ENCODE results near the gene GPR150.

Gene GPR150

DNA sequence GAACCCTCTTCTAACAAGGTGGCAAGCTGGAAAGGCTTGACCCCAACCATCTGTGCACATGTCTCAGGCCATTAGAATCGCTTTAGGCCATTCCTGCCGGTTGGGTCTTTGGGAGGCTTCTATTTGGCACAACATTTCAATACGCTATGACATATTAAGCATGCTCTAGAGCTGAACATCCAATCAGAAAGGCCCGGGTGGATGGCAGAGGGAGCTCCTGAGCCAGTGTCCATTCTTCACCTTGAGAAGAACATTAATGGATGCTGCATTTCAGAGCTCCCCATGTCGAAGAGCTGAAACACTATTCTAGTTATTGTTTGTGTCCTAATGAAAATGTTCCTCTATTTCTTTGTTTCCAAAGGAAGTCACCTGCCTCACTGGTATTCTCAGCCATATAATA lies 50.1 kb downstream of the GPR150 start:
- Histone ChIP-seq H3K79me2 (ENCODE audit: control insufficient read depth, insufficient read depth, low read length, poor library complexity) (no peaks in the 10 kb centered on the region), H2BK12ac (ENCODE audit: low read length) (peak overlapping the region; percentile 25), H2AFZ (ENCODE audit: insufficient read depth, low read length, poor library complexity) (no peak overlapping the region), H2BK5ac (ENCODE audit: low read depth, low read length, poor library complexity) (no peak overlapping the region), H2AK5ac (ENCODE audit: low read length) (no peak overlapping the region), H3K9me3 (ENCODE audit: insufficient read depth, low read depth, low read length) (no peaks in the 10 kb centered on the region), H3K27ac (ENCODE audit: low read depth, low read length) (no peak overlapping the region), H3K4ac (ENCODE audit: low read depth, low read length) (no peak overlapping the region), H3K18ac (ENCODE audit: low read length) (peak overlapping the region; percentile 17), H3K14ac (ENCODE audit: low read length) (peak overlapping the region; percentile 17), H3K36me3 (ENCODE audit: control insufficient read depth in 1 of 2, insufficient read depth in 2 of 2, low read length in 2 of 2) (no peaks in the 10 kb centered on the region), H3K4me2 (ENCODE audit: low read length) (no peak overlapping the region), H4K8ac (ENCODE audit: low read depth, low read length) (peak overlapping the region; percentile 2), H4K91ac (ENCODE audit: low read depth, low read length) (peak overlapping the region; percentile 20), H3K27me3 (ENCODE audit: insufficient read depth, low read length) (no peaks in the 10 kb centered on the region), H2BK120ac (ENCODE audit: insufficient read depth, low read length, poor library complexity) (peak overlapping the region; percentile 26), H3K23ac (ENCODE audit: low read length) (no peak overlapping the region), H3K4me3 (ENCODE audit: low read depth, low read length) (no peak overlapping the region), H3K4me1 (ENCODE audit: control insufficient read depth in 1 of 2, insufficient read depth in 2 of 2, low read length in 2 of 2) (peaks cover 11 to 21% of the 10 kb centered on the region in 2 experiments), H3K9ac (ENCODE audit: low read length) (no peak overlapping the region), H4K12ac (ENCODE audit: low read depth, low read length) (no peak overlapping the region), H3K79me1 (ENCODE audit: low read length) (peaks cover 13% of the 10 kb centered on the region)
- no peak for DNase-seq
- no CpG with 5 or more reads among the region's 5 CpGs for WGBS (ENCODE audit: extremely low coverage, insufficient coverage, insufficient read length)

DNA sequence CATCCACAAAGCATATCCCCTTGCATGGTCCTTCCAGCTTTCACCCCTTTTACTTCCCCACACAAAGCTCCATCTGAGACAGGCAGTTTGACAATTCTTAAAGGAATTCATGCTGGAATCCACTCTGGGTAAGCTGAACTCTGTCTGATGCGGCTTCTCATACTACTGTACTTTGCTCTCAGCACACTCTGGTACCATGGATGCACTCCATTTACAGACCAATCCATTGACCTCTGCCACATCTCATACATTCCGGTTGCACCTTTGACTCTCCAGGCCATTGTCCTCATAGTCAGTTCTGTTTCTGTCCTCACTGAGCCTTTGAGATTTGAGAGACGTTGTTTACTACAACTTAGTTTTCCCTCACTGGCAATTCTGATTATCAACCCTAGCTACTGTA lies 50.7 kb downstream of the GPR150 start:
- peak overlapping the region; percentile 36 for H2BK120ac ChIP-seq (ENCODE audit: insufficient read depth, low read length, poor library complexity)
- H3K14ac ChIP-seq (ENCODE audit: low read length), result peak overlapping the region; percentile 16
- H3K79me1 ChIP-seq (ENCODE audit: low read length), result peaks cover 13% of the 10 kb centered on the region
- no CpG with 5 or more reads among the region's 3 CpGs for WGBS (ENCODE audit: extremely low coverage, insufficient coverage, insufficient read length)
- H3K27me3 ChIP-seq (ENCODE audit: insufficient read depth, low read length), result no peaks in the 10 kb centered on the region
- peak overlapping the region; percentile 50 for H4K91ac ChIP-seq (ENCODE audit: low read depth, low read length)
- no peak overlapping the region for H2BK12ac ChIP-seq (ENCODE audit: low read length)
- H4K8ac ChIP-seq (ENCODE audit: low read depth, low read length), result no peak overlapping the region
- peak in 1 of 2 donors; percentile 38 for DNase-seq
- H3K36me3 ChIP-seq (ENCODE audit: control insufficient read depth in 1 of 2, insufficient read depth in 2 of 2, low read length in 2 of 2), result no peaks in the 10 kb centered on the region
- no peaks in the 10 kb centered on the region for H3K79me2 ChIP-seq (ENCODE audit: control insufficient read depth, insufficient read depth, low read length, poor library complexity)
- no peak overlapping the region for H4K12ac ChIP-seq (ENCODE audit: low read depth, low read length)
- no peak overlapping the region for H2AFZ ChIP-seq (ENCODE audit: insufficient read depth, low read length, poor library complexity)
- no peak overlapping the region for H3K9ac ChIP-seq (ENCODE audit: low read length)
- no peak overlapping the region for H3K18ac ChIP-seq (ENCODE audit: low read length)
- peaks cover 11 to 21% of the 10 kb centered on the region in 2 experiments for H3K4me1 ChIP-seq (ENCODE audit: control insufficient read depth in 1 of 2, insufficient read depth in 2 of 2, low read length in 2 of 2)
- H3K4ac ChIP-seq (ENCODE audit: low read depth, low read length), result no peak overlapping the region
- H3K9me3 ChIP-seq (ENCODE audit: insufficient read depth, low read depth, low read length), result no peaks in the 10 kb centered on the region
- H3K23ac ChIP-seq (ENCODE audit: low read length), result no peak overlapping the region
- no peak overlapping the region for H2BK5ac ChIP-seq (ENCODE audit: low read depth, low read length, poor library complexity)
- no peak overlapping the region for H2AK5ac ChIP-seq (ENCODE audit: low read length)
- H3K4me3 ChIP-seq (ENCODE audit: low read depth, low read length), result no peak overlapping the region
- no peak overlapping the region for H3K4me2 ChIP-seq (ENCODE audit: low read length)
- H3K27ac ChIP-seq (ENCODE audit: low read depth, low read length), result peak overlapping the region; percentile 23

Data from trophoblast cell (in vitro differentiated cells and primary cell).